ENCODE results near the gene INSL4.

The INSL4 gene

GRCh38 chr9:5205071-5205470, 26.1 kb upstream of the INSL4 start:
- no peak overlapping the region for H2AK5ac ChIP-seq (ENCODE audit: low read depth, low read length)
- H3K4me1 ChIP-seq (ENCODE audit: control insufficient read depth in 2 of 2, insufficient read depth in 1 of 2, low read depth in 1 of 2, low read length in 2 of 2) = no peaks in the 10 kb centered on the region
- no peak overlapping the region for H3K4ac ChIP-seq (ENCODE audit: low read length)
- no peak overlapping the region for H4K8ac ChIP-seq (ENCODE audit: low read depth, low read length)
- H3K9ac ChIP-seq (ENCODE audit: low read depth, low read length, poor library complexity) = no peak overlapping the region
- H3K14ac ChIP-seq (ENCODE audit: low read length) = no peak overlapping the region
- no peak overlapping the region for H2BK5ac ChIP-seq (ENCODE audit: low read length)
- H4K91ac ChIP-seq (ENCODE audit: low read depth, low read length, poor library complexity) = no peak overlapping the region
- no peak overlapping the region for H2AFZ ChIP-seq (ENCODE audit: low read length)
- H3K23ac ChIP-seq (ENCODE audit: low read depth, low read length, poor library complexity) = no peak overlapping the region
- H2BK15ac ChIP-seq (ENCODE audit: low read length) = no peak overlapping the region
- DNase-seq (ENCODE audit: low spot score) = no peak
- no peak overlapping the region for H3K18ac ChIP-seq (ENCODE audit: low read length)
- H3K27ac ChIP-seq (replicated peaks; ENCODE audit: low read length) = no peak overlapping the region
- H2BK12ac ChIP-seq (ENCODE audit: low read length) = no peak overlapping the region
- no peak overlapping the region for H3K4me3 ChIP-seq (ENCODE audit: low read length in 2 of 2)
- no peaks in the 10 kb centered on the region for H3K27me3 ChIP-seq (ENCODE audit: control insufficient read depth in 3 of 3, insufficient read depth in 3 of 3, low read depth in 1 of 3, low read length in 3 of 3)
- H3K79me1 ChIP-seq (ENCODE audit: low read depth, low read length) = no peaks in the 10 kb centered on the region
- no peak overlapping the region for H3K4me2 ChIP-seq (ENCODE audit: insufficient read depth, low read length, poor library complexity, severe bottlenecking)
- H2BK120ac ChIP-seq (ENCODE audit: low read depth, low read length) = no peak overlapping the region
- H3K36me3 ChIP-seq (replicated peaks in 1 of 2; ENCODE audit: control insufficient read depth in 2 of 2, insufficient read depth in 2 of 2, low read length in 2 of 2) = no peaks in the 10 kb centered on the region
- no peaks in the 10 kb centered on the region for H3K9me3 ChIP-seq (replicated peaks in 1 of 2; ENCODE audit: control insufficient read depth in 2 of 2, insufficient read depth in 1 of 2, low read depth in 1 of 2, low read length in 2 of 2)

GRCh38 chr9:5230554-5230953, 665 bp upstream of the INSL4 start:
- Histone ChIP-seq H3K14ac (ENCODE audit: low read length) (no peak overlapping the region), H2BK120ac (ENCODE audit: low read depth, low read length) (no peak overlapping the region), H2BK12ac (ENCODE audit: low read length) (no peak overlapping the region), H3K4ac (ENCODE audit: low read length) (no peak overlapping the region), H3K27me3 (ENCODE audit: control insufficient read depth in 3 of 3, insufficient read depth in 3 of 3, low read depth in 1 of 3, low read length in 3 of 3) (peaks cover 0 to 4% (median 0%) of the 10 kb centered on the region in 3 experiments), H3K23ac (ENCODE audit: low read depth, low read length, poor library complexity) (no peak overlapping the region), H4K8ac (ENCODE audit: low read depth, low read length) (no peak overlapping the region), H3K9me3 (replicated peaks in 1 of 2; ENCODE audit: control insufficient read depth in 2 of 2, insufficient read depth in 1 of 2, low read depth in 1 of 2, low read length in 2 of 2) (no peaks in the 10 kb centered on the region), H2BK5ac (ENCODE audit: low read length) (no peak overlapping the region), H4K91ac (ENCODE audit: low read depth, low read length, poor library complexity) (no peak overlapping the region), H2AK5ac (ENCODE audit: low read depth, low read length) (no peak overlapping the region), H2BK15ac (ENCODE audit: low read length) (no peak overlapping the region), H3K79me1 (ENCODE audit: low read depth, low read length) (no peaks in the 10 kb centered on the region), H3K9ac (ENCODE audit: low read depth, low read length, poor library complexity) (no peak overlapping the region), H3K4me1 (ENCODE audit: control insufficient read depth in 2 of 2, insufficient read depth in 1 of 2, low read depth in 1 of 2, low read length in 2 of 2) (no peaks in the 10 kb centered on the region), H3K18ac (ENCODE audit: low read length) (no peak overlapping the region), H3K36me3 (replicated peaks in 1 of 2; ENCODE audit: control insufficient read depth in 2 of 2, insufficient read depth in 2 of 2, low read length in 2 of 2) (no peaks in the 10 kb centered on the region), H3K27ac (replicated peaks; ENCODE audit: low read length) (no peak overlapping the region), H2AFZ (ENCODE audit: low read length) (no peak overlapping the region), H3K4me3 (ENCODE audit: low read length in 2 of 2) (no peak overlapping the region), H3K4me2 (ENCODE audit: insufficient read depth, low read length, poor library complexity, severe bottlenecking) (no peak overlapping the region)
- WGBS, 2 donors (ENCODE audit: extremely low coverage in 2 of 2, insufficient read length in 2 of 2, insufficient replicate concordance in 1 of 2) = no CpG with 5 or more reads among the region's 10 CpGs
- no peak for DNase-seq (ENCODE audit: low spot score)

GRCh38 chr9:5263351-5264218, 32.4 kb downstream of the INSL4 start:
- no peak for DNase-seq (ENCODE audit: low spot score)
- WGBS, 2 donors (ENCODE audit: extremely low coverage in 2 of 2, insufficient read length in 2 of 2, insufficient replicate concordance in 1 of 2) = no CpG with 5 or more reads among the region's 5 CpGs
- H3K18ac ChIP-seq (ENCODE audit: low read length) = no peak overlapping the region

GRCh38 chr9:5264219-5264595, 33.0 kb downstream of the INSL4 start:
- H2BK5ac ChIP-seq (ENCODE audit: low read length) = no peak overlapping the region
- H3K4ac ChIP-seq (ENCODE audit: low read length) = no peak overlapping the region
- no peaks in the 10 kb centered on the region for H3K9me3 ChIP-seq (replicated peaks in 1 of 2; ENCODE audit: control insufficient read depth in 2 of 2, insufficient read depth in 1 of 2, low read depth in 1 of 2, low read length in 2 of 2)
- no peak overlapping the region for H3K18ac ChIP-seq (ENCODE audit: low read length)
- H3K27ac ChIP-seq (replicated peaks; ENCODE audit: low read length) = no peak overlapping the region
- H3K27me3 ChIP-seq (ENCODE audit: control insufficient read depth in 3 of 3, insufficient read depth in 3 of 3, low read depth in 1 of 3, low read length in 3 of 3) = no peaks in the 10 kb centered on the region
- H3K4me3 ChIP-seq (ENCODE audit: low read length in 2 of 2) = no peak overlapping the region
- H3K36me3 ChIP-seq (replicated peaks in 1 of 2; ENCODE audit: control insufficient read depth in 2 of 2, insufficient read depth in 2 of 2, low read length in 2 of 2) = no peaks in the 10 kb centered on the region
- H2AFZ ChIP-seq (ENCODE audit: low read length) = no peak overlapping the region
- H3K14ac ChIP-seq (ENCODE audit: low read length) = no peak overlapping the region
- peaks cover 0 to 4% of the 10 kb centered on the region in 2 donors for H3K4me1 ChIP-seq (ENCODE audit: control insufficient read depth in 2 of 2, insufficient read depth in 1 of 2, low read depth in 1 of 2, low read length in 2 of 2)
- H3K4me2 ChIP-seq (ENCODE audit: insufficient read depth, low read length, poor library complexity, severe bottlenecking) = no peak overlapping the region
- no peak overlapping the region for H4K8ac ChIP-seq (ENCODE audit: low read depth, low read length)
- no peaks in the 10 kb centered on the region for H3K79me1 ChIP-seq (ENCODE audit: low read depth, low read length)
- no peak overlapping the region for H4K91ac ChIP-seq (ENCODE audit: low read depth, low read length, poor library complexity)
- DNase-seq (ENCODE audit: low spot score) = no peak
- no peak overlapping the region for H2AK5ac ChIP-seq (ENCODE audit: low read depth, low read length)
- H2BK120ac ChIP-seq (ENCODE audit: low read depth, low read length) = no peak overlapping the region
- no peak overlapping the region for H3K9ac ChIP-seq (ENCODE audit: low read depth, low read length, poor library complexity)
- no peak overlapping the region for H2BK15ac ChIP-seq (ENCODE audit: low read length)
- no peak overlapping the region for H2BK12ac ChIP-seq (ENCODE audit: low read length)
- H3K23ac ChIP-seq (ENCODE audit: low read depth, low read length, poor library complexity) = no peak overlapping the region

More at GRCh38 chr9:5263351-5264218, 32.4 kb downstream of the INSL4 start:
- Histone ChIP-seq H3K9ac (ENCODE audit: low read depth, low read length, poor library complexity) (no peak overlapping the region), H3K36me3 (replicated peaks in 1 of 2; ENCODE audit: control insufficient read depth in 2 of 2, insufficient read depth in 2 of 2, low read length in 2 of 2) (no peaks in the 10 kb centered on the region), H2BK120ac (ENCODE audit: low read depth, low read length) (no peak overlapping the region), H2BK15ac (ENCODE audit: low read length) (no peak overlapping the region), H3K27ac (replicated peaks; ENCODE audit: low read length) (no peak overlapping the region), H4K91ac (ENCODE audit: low read depth, low read length, poor library complexity) (no peak overlapping the region), H2AFZ (ENCODE audit: low read length) (no peak overlapping the region), H3K27me3 (ENCODE audit: control insufficient read depth in 3 of 3, insufficient read depth in 3 of 3, low read depth in 1 of 3, low read length in 3 of 3) (no peaks in the 10 kb centered on the region), H3K23ac (ENCODE audit: low read depth, low read length, poor library complexity) (no peak overlapping the region), H3K4me3 (ENCODE audit: low read length in 2 of 2) (no peak overlapping the region), H2BK12ac (ENCODE audit: low read length) (no peak overlapping the region), H4K8ac (ENCODE audit: low read depth, low read length) (no peak overlapping the region), H3K4me1 (ENCODE audit: control insufficient read depth in 2 of 2, insufficient read depth in 1 of 2, low read depth in 1 of 2, low read length in 2 of 2) (no peaks in the 10 kb centered on the region), H3K4me2 (ENCODE audit: insufficient read depth, low read length, poor library complexity, severe bottlenecking) (no peak overlapping the region), H3K79me1 (ENCODE audit: low read depth, low read length) (no peaks in the 10 kb centered on the region), H3K9me3 (replicated peaks in 1 of 2; ENCODE audit: control insufficient read depth in 2 of 2, insufficient read depth in 1 of 2, low read depth in 1 of 2, low read length in 2 of 2) (no peaks in the 10 kb centered on the region), H2AK5ac (ENCODE audit: low read depth, low read length) (no peak overlapping the region), H3K14ac (ENCODE audit: low read length) (no peak overlapping the region), H2BK5ac (ENCODE audit: low read length) (no peak overlapping the region), H3K4ac (ENCODE audit: low read length) (no peak overlapping the region)

Measured in neuronal stem cell (in vitro differentiated cells).